GM19452 (cell line): Measurements from ENCODE around the gene SFMBT2.

Experiments
- ATAC-seq: cut with Tn5 transposase; IDR thresholded peaks from one replicate; pipeline ENCODE4 v1.9.1; 2021; ENCODE audit not compliant: unreplicated experiment

The SFMBT2 gene

DNA sequence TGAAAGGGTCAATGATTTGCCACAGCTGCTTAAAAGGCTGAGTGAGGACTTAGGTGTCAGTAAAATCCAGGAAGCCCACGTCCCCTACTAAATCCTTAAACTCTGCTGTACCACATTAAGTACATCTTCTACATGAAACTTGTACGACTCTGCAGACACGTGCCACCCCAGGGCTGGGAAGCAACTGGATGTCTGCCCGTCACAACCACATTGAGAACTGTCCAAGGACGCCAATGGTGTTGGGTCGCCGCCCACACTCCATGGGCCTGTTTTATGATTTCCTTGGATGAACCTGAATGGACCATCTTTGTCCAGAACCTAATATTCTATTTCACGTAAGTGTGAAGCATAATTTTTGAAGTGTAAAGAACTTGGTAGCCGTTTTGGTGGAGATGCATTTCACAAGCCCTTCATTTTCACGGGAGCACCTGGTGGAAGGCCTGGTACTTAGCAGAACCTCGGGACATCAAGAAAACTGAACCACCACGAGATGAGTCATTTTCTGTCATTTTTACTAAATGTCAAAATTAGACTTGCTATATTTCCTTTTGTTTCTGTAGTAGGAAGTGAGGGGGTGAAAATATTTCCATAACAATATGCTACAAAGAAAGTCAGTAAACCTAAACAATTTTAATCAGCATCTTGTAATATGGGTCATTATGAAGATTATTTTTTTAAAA lies 134.9 kb downstream of the SFMBT2 start:
- no peak for ATAC-seq

DNA sequence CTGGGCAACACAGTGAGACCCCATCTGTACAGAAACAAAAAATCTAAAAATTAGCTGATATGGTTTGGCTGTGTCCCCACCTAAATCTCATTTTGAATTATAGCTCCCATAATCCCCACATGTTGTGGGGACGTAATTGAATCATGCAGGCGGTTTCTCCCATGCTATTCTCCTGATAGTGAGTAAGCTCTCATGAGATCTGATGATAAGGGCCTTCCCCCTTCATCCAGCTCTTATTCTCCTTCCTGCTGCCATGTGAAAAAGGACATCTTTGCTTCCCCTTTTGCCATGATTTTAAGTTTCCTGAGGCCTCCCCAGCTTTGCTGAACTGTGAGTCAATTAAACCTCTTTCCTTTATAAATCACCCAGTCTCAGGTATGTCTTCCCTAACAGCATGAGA lies 136.5 kb downstream of the SFMBT2 start:
- no peak for ATAC-seq

DNA sequence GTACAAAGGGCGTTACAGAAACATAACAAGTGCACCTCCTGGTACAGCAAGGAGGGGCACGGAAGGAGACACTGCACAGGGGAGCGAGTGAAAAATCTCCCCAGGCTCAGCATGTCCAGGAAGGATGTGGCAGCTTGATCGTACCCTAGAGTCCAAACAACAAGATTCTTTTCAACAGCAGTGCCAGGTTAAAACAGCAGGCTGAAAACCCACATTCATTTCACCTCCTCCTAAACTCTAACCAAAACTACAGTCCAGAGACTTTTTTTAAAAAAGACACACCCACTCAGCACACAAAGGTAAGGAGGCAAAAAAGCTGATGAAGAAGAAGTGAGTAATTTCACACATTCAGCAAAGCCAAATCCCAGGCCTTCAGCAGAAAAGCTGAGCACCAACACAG lies 138.8 kb downstream of the SFMBT2 start:
- ATAC-seq, result no peak

DNA sequence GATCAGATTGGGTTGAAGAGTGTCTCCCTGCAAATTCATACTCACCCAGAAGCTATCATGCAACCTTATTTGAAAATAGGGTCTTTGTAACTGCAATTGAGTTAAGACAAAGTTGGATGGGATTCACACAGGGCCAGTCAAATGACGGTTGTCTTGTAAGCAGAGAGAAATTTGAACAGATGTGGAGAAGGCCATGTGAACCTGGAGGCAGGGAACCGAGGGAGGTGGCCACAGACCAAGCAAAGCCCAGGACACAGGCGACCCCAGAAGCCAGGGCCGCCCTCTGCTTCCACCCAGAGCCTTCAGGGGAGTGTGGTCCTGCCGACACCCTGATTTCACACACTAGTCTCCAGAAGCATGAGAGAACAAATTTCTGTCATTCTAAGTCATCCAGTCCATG lies 140.8 kb downstream of the SFMBT2 start:
- no peak for ATAC-seq

DNA sequence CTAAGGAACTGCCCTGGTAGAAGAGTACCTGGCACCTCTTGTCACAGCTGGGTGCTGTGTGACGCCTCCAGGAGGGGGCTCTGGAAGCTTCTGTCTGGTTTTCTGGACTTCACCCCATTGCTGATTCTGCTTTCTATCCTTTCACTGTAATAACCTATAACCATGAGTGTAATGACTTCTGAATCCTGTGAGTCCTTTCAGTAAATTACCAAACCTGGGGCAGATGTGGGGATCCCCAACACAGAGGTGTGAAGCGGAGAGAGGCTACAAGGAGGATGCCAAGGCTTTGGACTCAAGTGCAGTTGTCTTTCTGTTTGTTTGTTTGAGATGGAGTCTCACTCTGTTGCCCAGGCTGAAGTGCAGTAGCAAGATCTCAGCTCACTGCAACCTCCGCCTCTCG lies 143.7 kb downstream of the SFMBT2 start:
- no peak for ATAC-seq

DNA sequence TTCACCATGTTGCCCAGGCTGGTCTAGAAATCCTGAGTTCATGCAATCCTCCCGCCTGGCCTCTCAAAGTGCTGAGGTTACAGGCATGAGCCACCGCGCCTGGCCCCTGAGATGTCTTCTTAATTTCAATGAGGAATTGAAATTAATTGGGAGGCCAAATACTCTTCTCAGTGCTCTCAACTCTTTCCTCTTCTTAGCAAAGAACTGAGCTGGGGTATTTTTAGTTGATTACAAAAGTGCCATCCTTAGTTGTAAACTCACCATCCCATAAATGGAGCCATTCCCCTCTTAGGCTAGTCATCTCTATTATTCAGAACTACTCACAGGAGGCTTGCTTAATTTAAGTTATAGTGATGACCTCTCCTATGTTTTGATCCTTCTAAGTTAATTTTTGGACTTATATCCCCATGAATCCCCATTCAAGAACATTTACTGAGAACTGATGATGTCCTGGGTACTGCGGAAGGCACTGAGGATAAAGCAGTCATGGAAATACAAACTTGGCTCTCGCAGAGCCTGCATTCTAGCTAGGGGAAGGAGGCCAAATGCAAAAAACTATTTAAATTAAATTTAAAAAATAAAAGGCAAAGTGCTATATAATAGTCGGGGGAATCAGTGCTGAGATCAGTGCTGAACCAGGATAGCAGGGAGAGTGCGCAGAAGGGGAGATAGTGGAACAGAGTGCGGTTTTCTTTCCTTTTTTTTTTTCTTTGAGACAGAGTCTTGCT lies 145.3 kb downstream of the SFMBT2 start:
- ATAC-seq, result no peak

DNA sequence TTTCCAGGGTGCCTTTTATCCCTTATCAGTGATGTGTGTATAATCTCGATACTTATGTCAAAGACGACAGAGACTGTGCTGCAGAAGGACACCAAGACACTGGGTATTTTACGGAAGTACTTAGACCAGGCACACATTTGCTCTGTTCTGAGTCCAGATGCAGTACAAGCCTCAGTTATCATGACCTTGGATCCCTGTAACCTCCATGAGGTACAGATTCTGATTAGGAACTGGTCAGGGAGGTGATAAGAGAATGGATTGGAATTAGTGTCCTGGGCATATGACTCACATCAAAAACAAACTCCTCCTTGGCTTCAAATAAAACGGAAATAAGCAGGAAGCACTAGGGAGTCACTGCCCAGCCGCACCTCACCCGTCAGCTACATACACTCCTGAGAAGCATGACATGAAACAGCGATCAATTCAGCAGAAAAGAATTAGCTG lies 146.5 kb downstream of the SFMBT2 start:
- no peak for ATAC-seq

DNA sequence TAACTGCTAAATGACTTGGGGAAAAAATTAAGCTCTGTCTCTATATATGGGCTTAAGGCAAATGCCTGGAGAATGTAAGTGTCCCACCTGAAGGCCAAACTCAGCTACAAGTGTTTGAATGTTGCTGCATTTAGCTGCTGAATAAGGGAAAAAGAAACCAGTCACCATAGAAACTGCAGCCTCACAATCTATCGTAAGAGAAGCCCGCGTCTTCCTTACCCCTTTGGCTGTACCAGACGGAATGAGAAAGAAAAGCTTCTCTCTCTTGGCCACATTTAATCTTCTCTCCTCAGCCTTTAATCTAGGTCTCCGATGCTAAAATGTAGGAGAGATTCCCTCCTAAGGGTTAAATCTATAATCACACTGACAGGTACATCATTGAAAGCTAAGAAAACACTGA lies 147.2 kb downstream of the SFMBT2 start:
- no peak for ATAC-seq

DNA sequence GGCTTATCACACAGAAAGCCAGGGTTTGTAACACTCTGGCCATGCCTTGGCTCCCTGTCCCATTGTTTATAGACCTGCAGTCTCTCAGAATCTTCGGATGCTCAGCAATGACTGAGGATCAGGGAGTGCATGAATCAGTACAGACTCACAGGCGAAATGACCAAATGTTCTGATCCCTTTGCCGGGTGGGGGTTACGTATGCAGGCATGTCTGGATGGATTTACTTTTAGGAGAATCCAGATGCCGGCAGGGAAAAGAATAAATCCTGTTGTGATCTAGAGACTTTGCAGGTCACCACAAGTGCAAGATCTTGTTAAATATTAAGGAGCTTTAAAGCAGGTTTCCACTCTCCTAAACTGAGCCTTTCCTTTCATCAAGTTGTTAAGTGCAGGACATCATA lies 149.5 kb downstream of the SFMBT2 start:
- no peak for ATAC-seq

DNA sequence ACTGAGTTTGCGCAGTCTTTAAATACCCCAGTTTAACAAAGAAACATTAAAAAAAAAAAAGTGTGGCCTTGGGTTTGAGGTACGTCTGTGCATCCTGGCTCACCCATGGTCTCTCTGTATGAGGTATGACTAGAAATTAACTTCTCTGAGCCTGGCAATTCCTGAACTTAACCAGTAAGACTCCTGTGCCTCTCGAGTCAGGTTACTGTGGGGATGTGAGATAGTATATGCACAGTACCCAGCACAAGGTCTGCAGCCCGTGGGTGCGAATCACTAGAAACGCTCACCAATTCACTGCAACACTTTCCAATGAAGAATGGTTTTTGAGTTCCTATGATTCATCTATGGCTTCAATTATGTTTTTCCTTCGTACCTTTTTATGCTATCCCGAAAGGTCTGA lies 149.9 kb downstream of the SFMBT2 start:
- no peak for ATAC-seq

DNA sequence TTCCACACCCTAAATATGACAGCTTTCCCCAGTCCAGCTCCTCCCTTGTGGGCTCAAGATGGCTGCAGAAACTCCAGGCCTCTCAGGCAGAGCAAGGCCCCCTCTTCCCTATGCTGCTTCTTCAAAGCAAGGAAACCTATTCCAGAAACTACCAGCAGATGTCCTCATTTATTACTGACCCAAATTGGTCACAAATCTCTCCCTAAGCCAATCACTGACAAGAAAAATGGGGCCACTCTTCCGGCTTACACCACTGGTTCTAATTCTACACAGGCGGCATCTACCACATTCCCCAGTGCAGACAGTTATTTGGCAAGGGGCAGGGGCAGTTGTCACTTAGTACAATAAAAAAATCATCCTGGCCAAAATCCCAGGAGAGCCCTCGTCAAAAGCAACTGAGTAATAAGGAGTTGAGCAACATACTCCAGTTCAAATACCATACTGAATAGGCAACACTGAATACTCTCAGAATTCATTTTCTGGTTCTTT lies 150.4 kb downstream of the SFMBT2 start:
- ATAC-seq, result no peak

DNA sequence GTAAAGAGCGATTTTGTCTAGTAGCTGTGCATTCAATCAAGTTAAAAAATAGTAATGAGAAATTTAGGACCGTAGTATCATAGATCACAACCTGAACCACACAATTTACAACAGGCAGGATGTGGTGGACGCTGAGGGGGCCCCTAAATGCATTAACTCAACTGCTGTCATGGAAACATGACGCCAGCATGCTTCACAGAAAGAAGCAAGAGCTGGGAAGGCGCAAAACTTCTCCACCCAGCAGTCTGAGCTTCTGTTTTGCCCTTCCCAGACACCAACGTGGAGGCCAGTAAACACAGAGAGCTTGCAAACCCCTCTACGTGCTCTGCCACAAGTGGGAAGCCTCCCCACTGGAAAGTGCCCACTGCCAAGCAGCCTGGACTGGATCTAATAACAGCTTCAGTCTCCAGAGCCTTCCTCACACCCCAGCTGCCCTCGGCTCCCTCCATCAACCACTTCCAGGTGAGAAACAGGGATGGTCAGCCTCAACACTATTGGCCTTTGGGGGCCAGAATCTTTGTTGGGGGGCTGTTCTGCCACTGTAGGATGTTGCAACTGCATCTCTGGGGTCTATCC lies 151.8 kb downstream of the SFMBT2 start:
- ATAC-seq, result peak; percentile 73

DNA sequence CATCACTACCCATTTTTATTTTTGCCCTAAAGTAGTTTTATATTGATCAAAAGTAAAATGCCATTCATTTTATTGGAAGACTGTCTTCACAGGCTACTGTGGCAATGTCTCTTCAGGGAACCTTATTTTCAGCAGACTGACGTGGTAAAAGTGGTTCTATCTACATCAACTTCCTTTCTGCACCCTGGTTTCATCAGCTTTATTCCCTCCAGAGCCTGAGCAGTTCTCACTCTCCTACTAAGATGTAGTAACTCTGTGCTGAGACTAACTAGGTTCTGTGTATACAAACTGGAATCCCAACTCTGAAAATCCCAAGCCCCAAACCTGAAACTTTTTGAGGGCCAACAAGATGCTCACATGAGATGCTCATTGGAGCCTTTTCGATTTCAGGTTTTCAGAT lies 155.3 kb downstream of the SFMBT2 start:
- no peak for ATAC-seq

DNA sequence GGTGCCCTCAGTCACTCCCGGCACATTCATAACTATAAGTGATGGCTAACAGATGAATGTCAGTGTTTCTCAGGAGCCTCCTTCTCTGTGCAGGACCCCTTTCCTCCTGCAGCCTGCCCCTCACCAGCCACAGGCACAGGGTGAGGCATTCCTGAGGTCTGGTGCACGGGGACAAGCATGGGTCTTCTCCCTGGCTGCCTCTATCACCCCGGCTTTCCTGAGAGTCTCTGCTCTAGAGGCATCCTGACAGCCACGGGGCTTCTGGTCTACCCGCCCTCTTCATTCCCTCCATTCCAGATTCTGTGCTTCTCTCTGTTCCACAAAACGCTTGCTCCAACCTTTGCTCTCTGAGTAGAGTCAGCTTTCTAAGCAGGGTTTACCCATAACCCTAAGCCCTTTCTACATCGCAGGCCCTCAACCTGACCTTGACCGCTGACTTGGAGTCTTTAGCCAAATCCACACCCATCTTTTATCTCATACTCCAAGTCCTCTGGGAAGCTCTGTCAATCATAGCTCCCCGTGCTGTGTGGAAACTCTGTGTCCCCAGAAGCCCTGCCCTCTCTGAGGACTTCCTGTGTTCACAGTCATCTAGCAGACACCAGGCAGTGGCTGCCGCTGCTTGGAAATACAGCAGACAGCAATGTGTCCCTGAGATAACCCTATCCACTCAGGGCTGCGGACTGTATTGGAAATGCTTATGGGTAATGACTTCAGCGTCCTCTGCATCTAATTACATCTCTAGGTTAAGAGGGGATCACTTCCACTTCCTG lies 159.0 kb downstream of the SFMBT2 start:
- ATAC-seq, result no peak

DNA sequence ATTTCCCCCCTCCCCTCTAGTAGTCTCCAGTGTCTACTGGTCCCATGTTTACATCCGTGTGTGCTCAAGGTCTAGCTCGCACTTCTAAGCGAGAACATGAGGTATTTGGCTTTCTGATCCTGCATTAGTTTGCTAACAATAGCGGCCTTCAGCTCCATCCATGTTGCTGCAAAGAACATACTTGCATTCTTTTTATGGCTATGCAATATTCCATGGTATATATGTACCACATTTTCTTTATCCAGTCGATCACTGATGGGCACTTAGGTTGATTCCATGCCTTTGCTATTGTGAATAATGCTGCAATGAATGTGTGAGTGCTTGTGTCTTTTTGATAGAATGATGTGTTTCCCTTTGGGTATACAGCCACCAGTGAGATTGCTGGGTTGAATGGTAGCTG lies 160.6 kb downstream of the SFMBT2 start:
- no peak for ATAC-seq

DNA sequence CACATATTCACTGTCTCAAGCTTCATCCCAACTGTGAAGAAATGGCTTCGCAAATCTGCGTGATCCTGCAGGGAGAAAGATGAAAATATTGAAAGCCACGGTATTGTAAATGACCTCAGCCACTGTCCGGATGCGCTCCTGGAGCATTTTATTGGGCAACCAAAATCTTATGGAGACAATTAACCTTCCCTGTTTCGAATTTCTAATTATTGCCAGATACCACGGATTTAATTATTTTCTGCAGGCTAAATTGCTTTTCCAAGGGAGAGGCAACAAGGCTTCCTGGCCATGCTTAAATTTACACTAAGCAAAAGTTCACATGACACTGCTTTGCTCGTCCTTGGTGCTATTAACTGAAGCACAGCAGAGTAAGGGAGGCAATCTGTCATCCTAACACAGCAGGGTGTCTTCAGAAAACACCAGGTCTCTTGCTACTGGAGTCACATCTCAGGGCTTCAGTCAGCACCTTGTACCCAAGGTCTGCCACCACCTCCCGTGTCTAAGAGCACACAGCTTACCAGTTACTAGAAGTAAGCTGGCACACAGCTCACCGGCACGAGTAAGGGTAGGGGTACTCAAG lies 162.2 kb downstream of the SFMBT2 start:
- no peak for ATAC-seq

DNA sequence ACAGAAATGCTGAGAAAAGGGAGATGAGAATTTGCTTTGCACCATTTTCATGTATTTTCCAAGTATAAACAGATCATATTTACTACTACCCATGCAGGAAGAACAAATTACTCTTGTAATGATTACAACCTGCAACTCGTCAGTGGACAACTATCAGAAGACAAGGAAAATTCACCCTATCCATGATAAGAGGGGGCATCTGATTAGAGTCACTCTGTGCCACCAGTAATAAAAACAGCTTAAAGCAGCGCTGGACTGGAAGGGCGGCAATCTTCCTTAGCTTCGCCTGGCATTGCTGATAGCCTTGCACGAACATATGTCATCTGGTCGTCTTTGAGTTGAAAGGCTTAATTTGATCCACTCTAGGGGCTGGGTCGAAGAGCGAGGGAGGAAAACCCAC lies 162.7 kb downstream of the SFMBT2 start:
- no peak for ATAC-seq

DNA sequence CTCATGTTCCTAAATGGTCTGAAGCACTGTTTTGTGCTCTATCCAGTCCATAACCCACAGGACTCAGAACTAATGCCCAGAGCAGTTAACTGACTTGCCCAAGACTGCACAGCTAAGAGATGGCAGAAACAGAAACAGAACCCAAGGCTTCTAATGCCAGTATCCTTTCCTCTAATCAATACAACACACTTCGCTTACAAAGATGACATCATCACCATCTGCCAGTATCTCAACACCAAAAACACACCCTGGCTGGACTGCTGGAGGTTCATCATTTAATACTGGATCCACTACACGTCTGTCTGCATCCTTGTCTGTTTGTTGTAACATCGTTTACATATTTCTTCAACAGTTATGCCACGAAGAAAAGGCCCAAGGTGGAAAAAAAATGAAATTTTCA lies 165.3 kb downstream of the SFMBT2 start:
- no peak for ATAC-seq

DNA sequence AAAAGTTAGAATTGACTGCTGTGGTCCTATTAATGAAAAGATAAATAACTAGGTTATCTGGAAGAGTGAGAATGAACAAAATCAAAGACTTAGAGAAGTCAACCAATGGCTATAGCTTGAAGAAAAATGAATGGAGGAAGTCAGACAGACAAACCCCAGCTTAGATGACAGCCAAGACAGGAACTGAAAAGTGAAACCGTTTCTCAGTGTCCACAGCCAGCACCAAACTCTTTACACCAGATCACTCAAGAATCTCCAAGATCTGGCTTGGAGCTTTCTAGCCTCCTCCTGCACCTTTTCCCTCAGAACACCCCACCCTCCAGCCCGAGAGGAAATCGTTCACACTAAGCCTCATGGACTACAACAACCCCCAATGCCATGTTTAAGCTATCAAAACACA lies 167.0 kb downstream of the SFMBT2 start:
- peak; percentile 68 for ATAC-seq

DNA sequence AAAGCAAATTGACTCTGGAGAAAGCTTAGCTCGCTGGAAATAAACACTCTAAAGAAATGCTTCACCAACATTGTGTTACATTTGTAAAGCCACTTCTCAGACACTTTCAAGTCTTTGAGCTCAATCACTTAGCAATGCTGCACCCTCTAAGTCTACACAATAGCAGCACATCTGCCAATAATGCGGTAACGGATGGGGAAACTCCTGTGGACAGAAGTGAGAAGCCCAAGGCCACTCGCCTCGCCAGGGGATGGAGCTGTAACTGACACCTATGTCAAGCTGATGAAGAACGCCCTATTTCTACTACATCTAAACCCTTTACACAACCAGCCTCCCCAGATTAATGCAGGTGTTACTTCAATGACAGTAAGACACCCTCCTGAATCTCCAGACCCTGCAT lies 167.7 kb downstream of the SFMBT2 start:
- ATAC-seq, result no peak

DNA sequence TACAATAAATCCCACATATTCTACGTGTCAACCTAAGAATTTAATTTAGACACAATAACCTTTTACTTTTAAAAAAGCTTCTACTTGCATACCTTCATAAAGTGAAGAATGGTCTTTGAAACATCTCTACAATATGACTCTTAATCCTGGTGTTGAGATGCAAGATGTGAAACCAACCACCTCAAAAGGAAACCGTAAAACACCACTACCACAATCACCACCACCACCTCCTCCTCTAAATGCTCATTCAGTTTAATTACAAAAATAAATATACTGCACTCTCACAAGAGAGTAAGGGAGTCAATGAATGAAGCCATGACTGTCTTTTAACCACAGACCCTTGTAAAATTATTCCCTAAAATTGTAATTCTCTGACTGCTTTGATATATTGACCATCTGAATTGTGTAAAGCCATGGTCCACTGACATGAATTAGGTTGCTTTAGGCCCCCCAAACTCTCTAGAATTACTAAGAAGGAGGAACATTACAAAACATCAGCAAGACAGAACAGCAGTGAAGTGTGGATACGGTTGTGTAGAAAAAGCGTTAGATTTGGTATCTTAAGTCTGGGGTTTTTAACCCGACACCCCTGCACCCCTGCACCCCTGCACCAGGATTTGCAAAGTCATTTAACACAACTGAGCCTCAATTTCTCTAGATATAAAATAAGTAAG lies 171.4 kb downstream of the SFMBT2 start:
- peak; percentile 71 for ATAC-seq
